NCI-H1417 treated with DMSO at 0.1 percent for 48 hours (cell line): ENCODE results near the gene PALB2.
A peak's percentile ranks its signal among the peaks of the same experiment; 100 is the strongest.
"Not testable (repeated sequence)": the region's sequence is repeated elsewhere in the genome, so short reads cannot be mapped to it uniquely, and the experiment has no call there.

Experiments used
- DNase-seq: peaks from one replicate; lab custom pipeline; 2025; lab: John Stamatoyannopoulos, UW

The PALB2 gene

DNA sequence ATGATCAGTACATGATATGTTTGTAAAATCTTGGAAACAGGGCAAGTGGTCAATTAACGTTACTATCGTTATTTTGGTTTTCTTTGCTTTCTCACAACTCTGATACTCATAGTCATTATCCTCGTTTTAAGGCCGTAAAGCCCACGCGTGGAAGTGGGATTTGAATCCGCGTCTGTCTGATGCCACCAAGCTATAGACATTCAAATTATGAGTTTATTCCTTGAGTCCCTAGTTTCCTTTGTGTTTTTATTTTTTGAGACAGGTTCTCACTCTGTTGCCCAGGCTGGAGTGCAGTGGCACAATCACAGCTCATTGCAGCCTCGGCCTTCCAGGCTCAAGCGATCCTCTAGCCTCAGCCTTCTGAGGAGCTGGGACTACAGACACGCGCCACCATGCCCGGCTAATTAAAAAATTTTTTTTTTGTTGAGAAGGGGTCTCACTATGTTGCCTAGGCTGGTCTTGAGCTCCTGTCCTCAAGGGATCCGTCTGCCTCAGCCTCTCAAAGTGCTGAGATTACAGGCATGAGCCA lies 1.2 kb upstream of the PALB2 start:
- no peak for DNase-seq

DNA sequence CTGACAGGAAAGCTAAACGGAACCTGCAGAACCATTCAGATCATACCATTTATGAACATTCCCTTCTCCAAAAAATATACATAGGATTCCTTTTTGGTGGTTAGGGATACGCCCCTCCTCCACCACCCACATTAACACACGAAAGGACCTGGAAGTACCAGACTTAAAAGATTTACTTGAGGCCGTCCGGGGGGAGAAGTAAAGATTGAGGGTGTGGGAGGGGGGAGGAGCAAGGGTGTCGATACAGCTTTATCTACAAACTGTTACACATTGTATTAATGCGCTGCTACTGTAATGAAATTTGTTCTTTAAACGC lies 537 bp downstream of the PALB2 start:
- no peak for DNase-seq

DNA sequence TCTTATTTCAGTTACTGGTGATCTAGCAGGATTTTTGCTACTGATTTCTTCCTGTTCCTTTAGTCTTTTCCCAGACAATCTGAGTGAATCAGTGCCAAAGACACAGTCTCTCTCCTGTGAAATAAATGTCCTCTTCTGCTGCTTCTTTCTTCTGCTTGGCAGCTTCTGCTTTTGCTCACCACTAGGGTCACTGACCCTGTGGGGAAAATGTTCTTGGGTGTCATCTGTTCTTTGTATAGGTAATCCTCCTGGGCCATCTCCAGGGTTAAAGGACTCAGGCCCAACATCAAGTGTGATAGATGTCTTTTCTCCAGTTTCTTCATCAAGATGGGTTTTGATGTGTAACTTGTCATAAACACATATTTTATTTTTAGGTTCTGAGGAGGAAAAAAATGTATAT lies 5.2 kb downstream of the PALB2 start:
- no peak for DNase-seq

DNA sequence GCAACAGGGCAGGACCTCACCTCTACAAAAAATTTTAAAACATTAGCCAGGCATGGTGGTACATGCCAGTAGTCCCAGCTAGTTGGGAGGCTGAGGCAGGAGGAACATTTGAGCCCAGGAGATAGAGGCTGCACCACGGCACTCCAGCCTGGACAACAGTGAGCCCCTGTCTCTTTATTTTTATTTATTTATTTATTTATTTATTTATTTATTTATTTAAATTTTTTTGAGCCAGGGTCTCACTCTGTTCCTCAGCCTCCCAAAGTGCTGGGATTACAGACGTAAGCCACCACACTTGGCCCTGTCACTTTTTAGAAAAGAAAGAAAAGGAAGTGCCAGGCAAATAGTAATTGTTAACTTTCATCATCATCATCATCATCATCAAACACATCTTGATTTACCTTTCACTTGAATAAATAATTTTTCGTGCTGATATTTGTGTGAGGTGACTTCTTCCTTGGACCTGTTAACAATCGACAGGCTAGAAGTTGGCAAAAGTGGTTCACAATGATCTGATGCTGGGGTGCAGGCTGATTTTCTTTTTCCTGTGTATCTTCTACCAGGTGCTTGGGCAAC lies 6.6 kb downstream of the PALB2 start:
- DNase-seq, result no peak

DNA sequence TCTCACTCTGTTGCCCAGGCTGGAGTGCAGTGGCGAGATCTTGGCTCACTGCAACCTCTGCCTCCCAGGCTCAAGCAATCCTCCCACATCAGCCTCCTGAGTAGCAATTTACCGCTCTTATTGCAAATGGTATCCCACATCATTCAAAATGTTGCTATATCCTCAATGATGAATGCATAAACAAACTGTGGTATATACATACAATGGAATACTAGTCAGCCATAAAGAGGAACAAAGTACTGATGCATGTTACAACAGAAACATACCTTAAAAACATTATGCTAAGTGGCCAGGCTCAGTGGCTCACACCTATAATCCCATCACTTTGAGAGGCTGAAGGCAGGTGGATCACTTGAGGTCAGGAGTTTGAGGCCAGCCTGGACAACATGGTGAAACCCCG lies 9.2 kb downstream of the PALB2 start:
- DNase-seq, result not testable (repeated sequence)

DNA sequence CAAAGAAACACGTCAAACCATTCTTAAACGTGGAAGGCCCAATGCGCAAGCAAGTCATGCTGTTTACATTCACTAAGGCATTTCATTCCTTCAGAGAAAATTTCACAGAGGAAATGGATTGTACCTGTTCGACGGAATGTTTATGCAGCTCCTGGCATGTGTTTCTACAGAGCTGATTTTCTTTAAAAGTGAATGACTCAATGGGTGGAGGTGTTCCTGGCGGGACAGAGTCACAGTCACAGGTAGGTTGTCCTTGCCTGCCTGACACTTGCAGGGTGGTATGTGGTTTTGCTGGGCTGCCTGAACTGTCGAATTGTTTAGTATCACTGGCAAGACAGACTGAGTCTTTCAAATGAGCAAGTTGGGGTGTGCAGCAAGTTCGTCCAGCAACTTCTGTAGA lies 11.6 kb downstream of the PALB2 start:
- DNase-seq, result no peak

DNA sequence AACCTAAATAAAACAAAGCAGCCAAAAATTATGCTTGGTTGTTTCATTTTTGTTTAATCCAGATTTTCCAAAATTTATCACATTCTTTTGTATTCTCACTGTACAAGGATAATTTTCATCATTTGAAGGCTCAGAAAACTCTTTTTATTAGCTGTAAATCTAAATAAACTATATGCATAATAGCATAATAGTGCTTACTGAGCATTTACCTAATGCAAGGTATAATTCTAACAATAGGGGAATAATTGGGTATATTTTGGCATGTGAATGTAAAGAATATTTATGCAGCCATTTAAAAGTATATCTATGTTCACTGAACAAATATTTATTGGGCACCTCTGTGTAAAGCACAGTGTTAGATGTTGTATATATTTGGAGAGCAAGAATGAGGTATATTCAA lies 17.0 kb downstream of the PALB2 start:
- DNase-seq, result no peak

DNA sequence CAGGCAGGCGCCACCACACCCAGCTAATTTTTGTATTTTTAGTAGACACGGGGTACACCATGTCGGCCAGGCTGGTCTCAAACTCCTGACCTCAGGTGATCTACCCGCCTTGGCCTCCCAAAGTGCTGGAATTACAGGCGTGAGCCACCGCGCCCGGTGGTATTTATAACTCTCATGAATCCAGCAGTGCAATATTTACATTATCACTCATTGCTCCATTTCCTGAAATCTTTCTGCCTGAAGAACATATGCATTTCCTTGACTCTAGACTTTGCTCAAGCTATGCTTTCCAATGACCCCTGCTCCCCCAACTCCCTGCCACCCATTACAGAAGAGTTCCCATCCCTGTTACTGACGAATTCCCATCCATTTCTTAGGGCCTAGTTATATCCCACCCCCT lies 25.3 kb downstream of the PALB2 start:
- DNase-seq, result no peak

DNA sequence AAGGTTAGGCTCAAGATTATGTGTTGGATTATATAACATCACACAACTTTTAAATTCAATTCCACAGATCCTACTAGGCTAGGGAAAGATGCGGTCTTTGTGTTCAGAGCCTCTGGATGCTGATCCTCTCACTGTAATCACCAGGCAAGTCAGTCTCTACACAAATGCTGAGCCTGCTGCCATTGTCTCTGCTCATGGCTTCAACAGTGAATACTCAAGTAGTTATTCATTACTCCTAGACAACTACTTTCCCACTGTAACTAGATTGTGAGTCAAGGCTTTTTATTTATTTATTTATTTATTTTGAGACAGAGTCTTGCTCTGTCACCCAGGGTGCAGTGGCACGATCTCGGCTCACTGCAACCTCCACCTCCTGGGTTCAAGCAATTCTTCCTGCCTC lies 29.2 kb downstream of the PALB2 start:
- DNase-seq, result no peak

DNA sequence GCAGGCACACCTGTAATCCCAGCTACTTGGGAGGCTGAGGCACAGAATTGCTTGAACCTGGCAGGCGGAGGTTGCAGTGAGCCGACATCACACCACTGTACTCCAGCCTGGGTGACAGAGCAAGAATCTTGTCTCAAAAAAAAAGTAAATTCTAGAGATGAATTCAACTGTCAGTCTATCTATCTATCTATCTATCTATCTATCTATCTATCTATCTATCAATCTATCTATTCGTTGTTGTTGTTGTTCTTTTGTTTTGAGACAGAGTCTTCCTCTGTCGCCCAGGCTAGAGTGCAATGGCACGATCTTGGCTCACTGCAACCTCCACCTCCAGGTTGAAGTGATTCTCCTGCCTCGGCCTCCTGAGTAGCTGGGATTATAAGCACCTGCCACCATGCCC lies 30.2 kb downstream of the PALB2 start:
- DNase-seq, result not testable (repeated sequence)

DNA sequence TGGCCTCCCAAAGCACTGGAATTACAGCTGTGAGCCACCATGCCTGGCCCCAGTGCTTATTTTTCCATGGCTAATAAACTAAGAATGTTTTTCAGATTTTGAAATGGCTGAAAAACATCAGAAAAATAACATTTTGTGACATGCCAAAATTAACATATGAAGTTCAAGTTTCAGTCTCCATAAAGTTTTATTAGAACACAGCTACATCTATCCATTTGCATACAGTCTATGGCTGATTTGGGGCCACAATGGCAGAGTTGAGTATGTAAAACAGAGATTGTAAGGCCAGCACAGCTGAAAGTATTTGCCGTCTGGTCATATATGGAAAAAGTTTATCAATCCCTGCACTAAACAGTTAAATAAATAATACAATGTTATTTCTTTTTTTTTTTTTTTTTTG lies 31.2 kb downstream of the PALB2 start:
- no peak for DNase-seq

DNA sequence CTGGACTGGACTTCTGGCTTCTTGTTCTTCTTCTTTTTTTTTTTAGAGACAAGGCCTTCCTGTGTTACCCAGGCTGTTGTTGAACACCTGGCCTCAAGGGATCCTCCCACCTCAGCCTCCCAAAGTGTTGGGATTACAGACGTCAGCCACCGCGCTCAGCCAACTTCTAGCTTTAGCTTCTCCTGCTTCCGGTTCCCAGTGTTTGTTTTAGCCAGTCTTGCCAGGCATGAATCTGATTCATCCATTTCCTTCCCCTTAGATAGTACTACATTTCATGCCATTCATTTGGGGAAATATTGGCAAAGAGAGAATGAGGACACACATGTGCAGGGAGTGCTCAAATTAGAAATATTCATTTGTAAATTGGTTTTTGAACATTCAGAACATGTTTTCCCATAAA lies 32.9 kb downstream of the PALB2 start:
- no peak for DNase-seq

DNA sequence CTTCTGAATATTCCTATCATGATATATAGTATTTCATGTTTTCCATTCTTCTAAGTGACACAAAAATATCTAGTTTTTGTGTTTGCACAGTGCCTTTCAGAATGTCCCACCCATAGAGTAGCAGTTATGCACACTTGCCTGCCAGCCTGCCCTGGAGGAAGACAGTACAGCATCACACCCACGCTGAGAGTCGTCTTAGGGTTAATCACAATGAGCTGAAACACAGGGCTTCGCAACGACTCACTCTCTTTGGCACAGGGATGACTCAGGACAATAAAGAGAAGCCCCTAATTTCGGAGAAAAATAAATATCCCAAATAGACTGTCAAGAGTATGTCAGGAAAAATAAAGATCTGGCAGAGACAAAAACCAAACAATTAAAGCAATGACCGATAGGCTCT lies 33.4 kb downstream of the PALB2 start:
- no peak for DNase-seq

DNA sequence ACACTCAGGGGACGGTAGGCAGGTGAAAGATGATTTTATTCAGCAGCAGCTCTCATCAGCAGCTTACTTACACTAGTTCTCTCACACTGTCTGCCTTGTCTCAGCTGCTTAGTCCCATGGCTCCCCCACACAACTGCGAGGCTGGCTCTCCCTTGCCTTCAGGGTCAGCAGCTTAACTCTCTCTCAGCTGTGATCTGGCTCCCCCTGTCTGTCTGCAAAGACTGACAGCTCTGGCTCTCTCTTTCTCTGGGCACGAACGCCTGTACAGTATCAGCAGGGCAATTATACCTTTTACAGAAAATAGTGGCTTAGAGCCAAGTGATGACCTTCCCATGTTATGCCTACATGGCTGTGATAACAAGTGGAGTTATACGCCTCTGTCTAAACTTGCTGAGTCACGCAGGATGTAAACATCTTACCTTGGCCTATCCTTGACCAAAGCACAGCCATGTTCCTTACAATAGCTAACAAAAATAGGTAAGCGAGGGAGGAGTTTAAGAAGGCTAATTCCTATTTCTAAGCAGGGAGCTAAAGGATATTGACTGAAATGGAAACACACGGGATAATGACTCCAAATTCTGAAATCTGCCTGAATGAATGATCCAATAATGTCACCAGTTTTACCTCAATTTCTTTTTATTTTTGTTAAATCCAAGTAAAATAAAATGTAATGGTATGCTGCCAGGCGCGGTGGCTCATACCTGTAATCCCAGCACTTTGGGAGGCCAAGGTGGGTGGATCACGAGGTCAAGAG lies 43.9 kb downstream of the PALB2 start:
- no peak for DNase-seq

DNA sequence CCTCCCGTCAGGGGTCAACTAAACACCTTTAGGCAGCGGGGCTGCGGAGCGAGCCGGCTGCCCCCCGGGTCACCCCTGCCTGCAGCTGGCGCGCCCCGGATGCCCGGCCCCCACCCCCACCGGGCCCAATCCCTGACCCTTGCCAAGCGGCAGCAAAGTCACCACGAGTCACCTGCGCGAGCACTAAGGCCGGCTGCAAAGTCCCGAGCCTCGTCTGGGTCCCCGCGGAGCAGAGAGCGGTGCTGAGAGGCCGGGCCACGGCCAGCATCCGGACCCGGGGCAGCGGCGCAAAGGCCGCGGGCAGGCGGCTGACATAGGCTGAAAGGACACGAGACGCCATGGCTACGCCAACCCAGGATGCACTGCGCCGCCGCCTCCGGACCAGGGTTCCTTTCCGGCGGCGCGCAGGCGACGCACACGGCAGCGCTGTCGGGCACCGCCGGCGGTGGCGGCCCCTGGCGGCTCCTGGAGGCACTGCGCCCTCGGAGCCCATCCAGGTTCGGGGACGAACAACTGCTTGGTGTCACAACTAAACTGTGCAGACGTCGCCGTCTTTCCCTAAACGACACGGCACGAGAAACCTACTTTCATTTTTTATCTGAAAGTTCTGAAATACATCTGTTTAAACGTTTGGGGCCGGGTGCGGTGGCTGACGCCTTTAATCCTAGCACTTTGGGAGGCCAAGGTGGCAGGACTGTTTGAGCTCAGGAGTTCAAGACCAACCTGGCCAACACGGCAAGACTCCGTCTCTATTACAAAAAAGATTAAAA lies 45.0 kb downstream of the PALB2 start, which contains the start of gene NDUFAB1:
NDUFAB1 (minus strand) TSS at position 366 of the 770 bp plus-strand sequence; CDS start at position 340, 26 bp downstream.
- peak; percentile 33 for DNase-seq

DNA sequence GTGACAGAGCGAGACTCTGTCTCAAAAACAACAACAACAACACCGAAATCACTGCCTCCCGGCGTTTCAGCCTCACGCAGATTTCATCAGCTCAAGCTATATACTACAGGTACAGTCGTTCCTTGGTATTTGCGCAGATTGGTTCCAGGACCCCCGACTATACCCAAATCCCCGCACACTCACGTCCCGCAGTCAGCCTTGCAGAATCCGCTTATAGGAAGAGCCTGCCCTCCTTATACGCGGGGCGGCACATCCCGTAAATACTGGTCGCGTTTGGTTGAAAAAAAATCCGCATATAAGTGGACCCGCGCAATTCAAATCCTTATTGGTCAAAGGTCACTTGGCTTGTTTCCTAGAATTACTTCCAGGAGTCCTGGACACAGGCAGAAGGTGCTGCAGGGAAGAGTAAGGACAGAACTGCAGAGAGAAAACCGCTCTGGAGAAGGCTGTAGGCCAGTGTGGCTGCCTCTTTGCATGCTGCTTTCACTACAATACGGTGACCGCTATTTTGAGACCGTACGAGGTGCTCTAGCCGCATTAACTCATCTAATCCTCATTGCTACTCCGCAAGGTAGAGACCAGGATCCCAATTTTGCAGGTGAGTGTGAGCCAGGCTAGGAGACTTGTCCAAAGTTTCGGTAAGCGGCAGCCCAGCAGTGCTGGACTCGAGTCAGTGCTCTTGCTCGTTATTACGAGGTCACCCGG lies 45.7 kb downstream of the PALB2 start:
- DNase-seq, result no peak

DNA sequence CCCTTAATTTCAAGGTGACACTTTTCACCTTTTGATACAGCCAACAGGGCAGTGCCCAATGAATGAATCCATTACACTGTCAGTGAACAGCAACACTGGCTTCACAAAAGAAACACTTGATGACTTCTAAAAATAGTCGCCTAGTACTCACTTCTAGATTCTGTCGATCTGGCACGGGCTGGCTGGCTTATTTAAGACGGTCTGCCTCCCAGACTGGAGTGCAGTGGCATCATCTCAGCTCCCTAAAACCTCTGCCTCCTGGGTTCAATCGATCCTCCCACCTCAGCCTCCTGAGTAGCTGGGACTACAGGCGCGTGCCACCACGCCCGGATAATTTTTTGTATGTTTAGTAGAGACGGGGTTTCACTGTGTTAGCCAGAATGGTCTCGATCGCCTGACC lies 46.9 kb downstream of the PALB2 start:
- no peak for DNase-seq

DNA sequence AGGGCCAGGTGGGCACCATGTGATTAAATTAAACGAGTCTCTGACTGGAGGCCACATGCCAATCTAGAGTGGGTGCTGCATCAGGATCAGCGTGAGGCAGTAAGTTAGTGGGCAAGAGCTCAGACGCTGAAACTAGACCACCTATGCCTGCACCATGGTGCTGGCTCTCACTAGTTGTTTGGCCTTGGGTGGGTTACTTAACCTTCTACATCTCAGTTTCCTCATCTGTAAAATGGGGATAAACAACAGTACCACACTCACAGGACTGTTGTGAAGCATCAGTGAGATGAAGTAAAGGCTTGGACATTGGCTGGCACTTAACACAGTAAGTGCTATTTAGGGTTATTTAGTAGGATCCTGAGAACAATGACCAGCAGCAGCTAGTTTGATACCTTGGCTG lies 50.9 kb downstream of the PALB2 start:
- DNase-seq, result no peak

DNA sequence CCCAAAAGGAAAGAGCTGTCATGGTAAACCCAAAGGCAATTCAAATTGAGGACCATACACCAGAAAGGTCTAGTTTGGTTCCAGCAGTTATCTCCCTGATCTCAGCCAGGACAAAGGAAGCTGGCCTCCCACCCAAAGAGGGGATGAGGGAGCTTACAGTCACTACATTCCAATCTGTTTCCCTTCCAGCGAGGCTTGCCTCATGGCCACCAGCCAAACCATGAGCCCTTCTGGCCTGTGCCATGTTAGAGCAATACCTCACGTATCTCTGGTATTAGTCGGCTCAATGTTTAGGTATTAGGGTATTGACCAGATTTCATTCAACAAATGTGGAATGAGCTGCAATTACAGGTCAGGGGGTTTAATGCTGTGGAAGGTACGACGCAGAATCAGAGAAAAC lies 53.4 kb downstream of the PALB2 start:
- no peak for DNase-seq

DNA sequence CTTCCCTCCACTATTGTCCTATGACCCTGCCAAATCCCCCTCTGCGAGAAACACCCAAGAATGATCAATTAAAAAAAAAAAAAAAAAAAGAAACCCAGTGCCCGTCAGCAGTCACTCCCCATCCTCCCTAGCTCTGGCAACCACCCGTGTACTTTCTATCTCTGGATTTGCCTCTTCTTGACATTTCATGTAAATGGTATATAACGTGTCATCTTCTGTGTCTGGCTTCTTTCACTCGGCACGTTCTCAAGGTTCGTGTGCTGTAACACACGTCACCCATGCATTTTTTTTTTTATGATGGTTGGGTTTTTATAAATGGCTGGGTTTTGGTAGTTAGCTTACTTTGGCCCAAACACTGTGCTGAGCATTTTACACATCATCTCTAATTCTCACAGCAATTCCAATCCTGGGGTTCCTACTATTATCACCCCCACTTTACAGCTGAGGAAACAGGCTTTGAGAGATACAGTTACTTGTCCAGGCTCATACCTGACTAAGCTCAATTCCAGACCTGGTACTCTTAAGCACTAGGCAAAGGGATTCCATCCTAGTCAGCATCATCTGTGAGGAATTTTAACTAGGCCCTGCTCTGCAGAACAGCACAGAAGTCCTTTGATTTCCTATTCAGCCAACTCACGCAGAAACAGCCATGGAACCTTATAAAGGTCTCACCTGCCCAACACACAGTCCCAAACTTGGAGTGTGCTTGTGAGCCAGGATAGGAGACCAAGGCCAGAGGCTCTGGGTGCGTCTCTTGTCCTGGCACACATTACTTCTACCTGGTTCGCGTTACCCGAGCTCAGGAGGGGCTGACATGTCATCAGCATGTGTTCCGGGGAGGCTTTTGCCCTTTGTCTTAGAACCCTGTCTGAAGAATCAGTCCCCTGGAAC lies 56.7 kb downstream of the PALB2 start:
- DNase-seq, result no peak

DNA sequence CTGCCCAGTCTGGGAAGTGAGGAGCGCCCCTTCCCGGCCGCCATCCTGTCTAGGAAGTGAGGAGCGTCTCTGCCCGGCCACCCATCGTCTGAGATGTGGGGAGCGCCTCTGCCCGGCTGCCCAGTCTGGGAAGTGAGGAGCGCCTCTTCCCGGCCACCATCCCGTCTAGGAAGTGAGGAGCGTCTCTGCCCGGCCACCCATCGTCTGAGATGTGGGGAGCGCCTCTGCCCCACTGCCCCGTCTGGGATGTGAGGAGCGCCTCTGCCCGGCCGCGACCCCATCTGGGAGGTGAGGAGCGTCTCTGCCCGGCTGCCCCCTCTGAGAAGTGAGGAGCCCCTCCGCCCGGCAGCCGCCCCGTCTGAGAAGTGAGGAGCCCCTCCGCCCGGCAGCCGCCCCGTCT lies 57.8 kb downstream of the PALB2 start:
- not testable (repeated sequence) for DNase-seq
